Measurements from ENCODE around the gene DGKD.

The DGKD gene

GRCh38 chr2:233462202-233462785 lies 108.0 kb downstream of the DGKD start:
- Histone ChIP-seq H3K36me3 (ENCODE audit: control insufficient read depth in 1 of 2, insufficient read depth in 2 of 2, low read length in 2 of 2) (peaks cover 25 to 86% of the 10 kb centered on the region in 2 donors), H3K4me3 (ENCODE audit: low read depth in 1 of 2, low read length in 2 of 2) (no peak overlapping the region), H3K27ac (ENCODE audit: low read depth, low read length) (no peak overlapping the region), H3K4me1 (ENCODE audit: control insufficient read depth in 1 of 2, insufficient read depth in 2 of 2, low read length in 2 of 2) (peaks cover 0 to 3% of the 10 kb centered on the region in 2 donors), H3K9me3 (ENCODE audit: control insufficient read depth in 1 of 2, low read length in 2 of 2) (no peaks in the 10 kb centered on the region), H3K9ac (ENCODE audit: low read depth in 1 of 2, low read length in 2 of 2) (no peak overlapping the region), H3K27me3 (ENCODE audit: control insufficient read depth in 1 of 2, insufficient read depth in 2 of 2, low read length in 2 of 2) (no peaks in the 10 kb centered on the region)

DNA sequence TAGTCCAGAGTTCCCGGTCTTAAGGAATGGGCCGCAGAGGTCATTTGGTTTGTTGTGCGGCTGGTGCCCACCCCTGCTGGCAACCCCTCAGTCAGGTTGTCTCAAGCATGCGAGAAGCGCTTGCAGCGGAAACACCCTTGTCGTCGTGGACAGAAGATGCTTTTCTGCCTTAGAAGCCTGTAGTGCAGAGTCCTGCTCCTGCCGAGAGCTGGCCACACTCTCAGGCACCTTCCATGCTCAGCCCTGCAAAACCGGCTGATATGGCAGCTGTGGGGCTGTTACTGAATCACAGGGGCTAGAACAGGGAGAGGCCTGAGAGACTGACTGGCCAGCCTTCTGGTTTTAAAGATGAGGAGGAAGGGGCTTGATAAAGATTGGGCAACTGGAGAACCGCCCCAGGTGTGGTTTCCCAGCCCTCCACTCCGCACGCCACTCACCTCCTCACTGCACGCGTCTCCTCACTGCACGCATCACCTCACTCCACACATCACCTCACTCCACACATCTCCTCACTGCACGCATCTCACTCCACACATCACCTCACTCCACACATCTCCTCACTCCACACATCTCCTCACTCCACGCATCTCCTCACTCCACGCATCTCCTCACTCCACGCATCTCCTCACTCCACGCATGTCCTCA lies 108.7 kb downstream of the DGKD start:
- Histone ChIP-seq H3K27me3 (ENCODE audit: control insufficient read depth in 1 of 2, insufficient read depth in 2 of 2, low read length in 2 of 2) (no peaks in the 10 kb centered on the region), H3K4me3 (ENCODE audit: low read depth in 1 of 2, low read length in 2 of 2) (no peak overlapping the region), H3K36me3 (ENCODE audit: control insufficient read depth in 1 of 2, insufficient read depth in 2 of 2, low read length in 2 of 2) (peaks cover 27 to 86% of the 10 kb centered on the region in 2 donors), H3K27ac (ENCODE audit: low read depth, low read length) (no peak overlapping the region), H3K9me3 (ENCODE audit: control insufficient read depth in 1 of 2, low read length in 2 of 2) (no peaks in the 10 kb centered on the region), H3K9ac (ENCODE audit: low read depth in 1 of 2, low read length in 2 of 2) (no peak overlapping the region), H3K4me1 (ENCODE audit: control insufficient read depth in 1 of 2, insufficient read depth in 2 of 2, low read length in 2 of 2) (peaks cover 0 to 3% of the 10 kb centered on the region in 2 donors)

DNA sequence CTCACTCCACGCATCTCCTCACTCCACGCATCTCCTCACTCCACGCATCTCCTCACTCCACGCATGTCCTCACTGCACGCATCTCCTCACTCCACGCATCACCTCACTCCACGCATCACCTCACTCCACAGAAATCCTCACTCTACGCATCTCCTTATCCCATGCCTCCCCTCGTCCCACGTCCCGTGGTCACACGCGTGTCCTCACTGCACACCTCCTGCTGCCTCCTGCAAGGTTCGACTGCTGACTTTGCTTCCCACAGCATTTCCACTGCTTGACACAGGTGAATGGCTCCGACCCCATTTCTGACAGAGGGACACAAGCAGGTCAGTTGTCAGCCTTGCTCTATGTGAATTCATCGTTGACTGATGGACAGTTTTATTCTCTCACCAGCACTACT lies 109.3 kb downstream of the DGKD start:
- Histone ChIP-seq H3K27ac (ENCODE audit: low read depth, low read length) (no peak overlapping the region), H3K4me3 (ENCODE audit: low read depth in 1 of 2, low read length in 2 of 2) (no peak overlapping the region), H3K27me3 (ENCODE audit: control insufficient read depth in 1 of 2, insufficient read depth in 2 of 2, low read length in 2 of 2) (no peaks in the 10 kb centered on the region), H3K4me1 (ENCODE audit: control insufficient read depth in 1 of 2, insufficient read depth in 2 of 2, low read length in 2 of 2) (peaks cover 0 to 3% of the 10 kb centered on the region in 2 donors), H3K36me3 (ENCODE audit: control insufficient read depth in 1 of 2, insufficient read depth in 2 of 2, low read length in 2 of 2) (peaks cover 31 to 86% of the 10 kb centered on the region in 2 donors), H3K9me3 (ENCODE audit: control insufficient read depth in 1 of 2, low read length in 2 of 2) (no peaks in the 10 kb centered on the region), H3K9ac (ENCODE audit: low read depth in 1 of 2, low read length in 2 of 2) (no peak overlapping the region)

- no peak overlapping the region for H3K4me3 ChIP-seq (ENCODE audit: low read depth in 1 of 2, low read length in 2 of 2)
- no peak overlapping the region for H3K27ac ChIP-seq (ENCODE audit: low read depth, low read length)
- peaks cover 35 to 87% of the 10 kb centered on the region in 2 donors for H3K36me3 ChIP-seq (ENCODE audit: control insufficient read depth in 1 of 2, insufficient read depth in 2 of 2, low read length in 2 of 2)
- no peaks in the 10 kb centered on the region for H3K27me3 ChIP-seq (ENCODE audit: control insufficient read depth in 1 of 2, insufficient read depth in 2 of 2, low read length in 2 of 2)
- H3K4me1 ChIP-seq (ENCODE audit: control insufficient read depth in 1 of 2, insufficient read depth in 2 of 2, low read length in 2 of 2) = peaks cover 0 to 3% of the 10 kb centered on the region in 2 donors
- H3K9ac ChIP-seq (ENCODE audit: low read depth in 1 of 2, low read length in 2 of 2) = no peak overlapping the region
- no peaks in the 10 kb centered on the region for H3K9me3 ChIP-seq (ENCODE audit: control insufficient read depth in 1 of 2, low read length in 2 of 2)
Observed at GRCh38 chr2:233464056-233464455, 109.8 kb downstream of the DGKD start.

- H3K27ac ChIP-seq (ENCODE audit: low read depth, low read length) = no peak overlapping the region
- H3K27me3 ChIP-seq (ENCODE audit: control insufficient read depth in 1 of 2, insufficient read depth in 2 of 2, low read length in 2 of 2) = no peaks in the 10 kb centered on the region
- H3K9ac ChIP-seq (ENCODE audit: low read depth in 1 of 2, low read length in 2 of 2) = no peak overlapping the region
- H3K4me1 ChIP-seq (ENCODE audit: control insufficient read depth in 1 of 2, insufficient read depth in 2 of 2, low read length in 2 of 2) = peaks cover 0 to 3% of the 10 kb centered on the region in 2 donors
- no peaks in the 10 kb centered on the region for H3K9me3 ChIP-seq (ENCODE audit: control insufficient read depth in 1 of 2, low read length in 2 of 2)
- no peak overlapping the region for H3K4me3 ChIP-seq (ENCODE audit: low read depth in 1 of 2, low read length in 2 of 2)
- H3K36me3 ChIP-seq (ENCODE audit: control insufficient read depth in 1 of 2, insufficient read depth in 2 of 2, low read length in 2 of 2) = peaks cover 32 to 87% of the 10 kb centered on the region in 2 donors
Observed at GRCh38 chr2:233464531-233465240, 110.4 kb downstream of the DGKD start.

GRCh38 chr2:233466991-233467603 lies 112.8 kb downstream of the DGKD start:
- H3K9ac ChIP-seq (ENCODE audit: low read depth in 1 of 2, low read length in 2 of 2) = no peak overlapping the region
- H3K36me3 ChIP-seq (ENCODE audit: control insufficient read depth in 1 of 2, insufficient read depth in 2 of 2, low read length in 2 of 2) = peaks cover 41 to 86% of the 10 kb centered on the region in 2 donors
- no peaks in the 10 kb centered on the region for H3K27me3 ChIP-seq (ENCODE audit: control insufficient read depth in 1 of 2, insufficient read depth in 2 of 2, low read length in 2 of 2)
- H3K4me3 ChIP-seq (ENCODE audit: low read depth in 1 of 2, low read length in 2 of 2) = no peak overlapping the region
- H3K9me3 ChIP-seq (ENCODE audit: control insufficient read depth in 1 of 2, low read length in 2 of 2) = no peaks in the 10 kb centered on the region
- no peak overlapping the region for H3K27ac ChIP-seq (ENCODE audit: low read depth, low read length)
- H3K4me1 ChIP-seq (ENCODE audit: control insufficient read depth in 1 of 2, insufficient read depth in 2 of 2, low read length in 2 of 2) = peaks cover 4 to 5% of the 10 kb centered on the region in 2 donors

- Histone ChIP-seq H3K27me3 (ENCODE audit: control insufficient read depth in 1 of 2, insufficient read depth in 2 of 2, low read length in 2 of 2) (no peaks in the 10 kb centered on the region), H3K9ac (ENCODE audit: low read depth in 1 of 2, low read length in 2 of 2) (no peak overlapping the region), H3K4me3 (ENCODE audit: low read depth in 1 of 2, low read length in 2 of 2) (no peak overlapping the region), H3K9me3 (ENCODE audit: control insufficient read depth in 1 of 2, low read length in 2 of 2) (no peaks in the 10 kb centered on the region), H3K36me3 (ENCODE audit: control insufficient read depth in 1 of 2, insufficient read depth in 2 of 2, low read length in 2 of 2) (peaks cover 38 to 84% of the 10 kb centered on the region in 2 donors), H3K4me1 (ENCODE audit: control insufficient read depth in 1 of 2, insufficient read depth in 2 of 2, low read length in 2 of 2) (peaks cover 4 to 5% of the 10 kb centered on the region in 2 donors), H3K27ac (ENCODE audit: low read depth, low read length) (no peak overlapping the region)
Observed at GRCh38 chr2:233468047-233468740, 113.9 kb downstream of the DGKD start.

- no peak overlapping the region for H3K27ac ChIP-seq (ENCODE audit: low read depth, low read length)
- H3K36me3 ChIP-seq (ENCODE audit: control insufficient read depth in 1 of 2, insufficient read depth in 2 of 2, low read length in 2 of 2) = peaks cover 38 to 79% of the 10 kb centered on the region in 2 donors
Observed at GRCh38 chr2:233468741-233469110, 114.4 kb downstream of the DGKD start.

GRCh38 chr2:233469261-233470010 lies 115.1 kb downstream of the DGKD start:
- no peak overlapping the region for H3K9ac ChIP-seq (ENCODE audit: low read depth in 1 of 2, low read length in 2 of 2)
- H3K4me3 ChIP-seq (ENCODE audit: low read depth in 1 of 2, low read length in 2 of 2) = no peak overlapping the region
- no peaks in the 10 kb centered on the region for H3K27me3 ChIP-seq (ENCODE audit: control insufficient read depth in 1 of 2, insufficient read depth in 2 of 2, low read length in 2 of 2)
- H3K36me3 ChIP-seq (ENCODE audit: control insufficient read depth in 1 of 2, insufficient read depth in 2 of 2, low read length in 2 of 2) = peaks cover 35 to 72% of the 10 kb centered on the region in 2 donors
- no peaks in the 10 kb centered on the region for H3K9me3 ChIP-seq (ENCODE audit: control insufficient read depth in 1 of 2, low read length in 2 of 2)
- H3K27ac ChIP-seq (ENCODE audit: low read depth, low read length) = peak overlapping the region; percentile 21
- H3K4me1 ChIP-seq (ENCODE audit: control insufficient read depth in 1 of 2, insufficient read depth in 2 of 2, low read length in 2 of 2) = peaks cover 4 to 9% of the 10 kb centered on the region in 2 donors

More at GRCh38 chr2:233468741-233469110, 114.4 kb downstream of the DGKD start:
- H3K4me3 ChIP-seq (ENCODE audit: low read depth in 1 of 2, low read length in 2 of 2) = no peak overlapping the region
- no peak overlapping the region for H3K9ac ChIP-seq (ENCODE audit: low read depth in 1 of 2, low read length in 2 of 2)
- no peaks in the 10 kb centered on the region for H3K9me3 ChIP-seq (ENCODE audit: control insufficient read depth in 1 of 2, low read length in 2 of 2)
- H3K4me1 ChIP-seq (ENCODE audit: control insufficient read depth in 1 of 2, insufficient read depth in 2 of 2, low read length in 2 of 2) = peaks cover 4 to 5% of the 10 kb centered on the region in 2 donors
- no peaks in the 10 kb centered on the region for H3K27me3 ChIP-seq (ENCODE audit: control insufficient read depth in 1 of 2, insufficient read depth in 2 of 2, low read length in 2 of 2)
